Astrocyte of the cerebellum (primary cell): ENCODE data around the gene EDNRA.

Source experiments
- DNase-seq: peaks from one replicate; pipeline ENCODE4 v3.0.0-alpha.2; 2011; ENCODE audit warnings: low read depth
- H3K4me3 ChIP-seq: 2 replicates; pipeline ENCODE4 v1.5.1; 2011; ENCODE audit warnings: mild to moderate bottlenecking, low read depth, low read length, moderate library complexity
- CTCF ChIP-seq: IDR thresholded peaks from 2 replicates; pipeline ENCODE4 v1.5.1; 2012; ENCODE audit warnings: low read length, low read depth, moderate library complexity, mild to moderate bottlenecking; ENCODE audit errors: missing control alignments
- in situ Hi-C: cut with HindIII; loops from 2 replicates; pipeline ENCODE4 v1.10.0; 2017; ENCODE audit warnings: low sequenced_read_pairs

Gene EDNRA

DNA sequence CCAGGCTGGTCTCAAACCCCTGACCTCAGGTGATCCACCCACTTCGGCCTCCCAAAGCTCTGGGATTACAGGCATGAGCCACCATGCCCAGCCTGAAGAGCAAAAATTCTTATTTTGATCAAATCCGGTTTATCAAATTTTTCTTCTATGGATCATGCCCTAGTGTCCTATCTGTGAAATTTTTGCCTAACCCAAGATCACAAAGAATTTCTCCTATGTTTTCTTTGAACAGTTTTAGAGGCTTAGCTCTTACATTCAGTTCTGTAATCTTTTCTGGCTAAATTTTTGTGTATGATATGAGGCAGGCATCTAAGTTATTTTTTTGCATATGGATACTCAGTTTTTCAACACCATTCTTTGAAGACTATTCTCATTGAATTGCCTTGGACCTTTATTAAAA lies 27.4 kb downstream of the EDNRA start:
- no peak overlapping the region for H3K4me3 ChIP-seq
- no peak for DNase-seq
- in situ Hi-C loops = no loop called here
- no peak for TF ChIP-seq CTCF

DNA sequence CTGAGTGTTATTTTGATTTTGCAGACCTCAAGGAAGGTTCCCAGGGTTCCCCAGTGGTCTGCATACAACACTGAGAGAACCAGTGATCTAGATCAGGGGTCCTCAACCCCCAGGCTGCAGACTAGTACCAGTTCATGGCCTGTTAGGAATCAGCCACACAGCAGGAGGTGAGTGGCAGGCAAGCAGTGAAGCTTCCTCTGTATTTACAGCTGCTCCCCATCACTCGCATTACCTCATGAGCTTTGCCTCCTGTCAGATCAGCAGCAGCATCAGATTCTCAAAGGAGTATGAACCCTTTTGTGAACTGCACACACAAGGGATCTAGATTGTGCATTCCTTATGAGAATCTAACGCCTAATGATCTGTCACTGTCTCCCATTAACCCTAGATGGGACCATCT lies 28.5 kb downstream of the EDNRA start:
- DNase-seq = no peak
- TF ChIP-seq CTCF = no peak
- in situ Hi-C loops = no loop called here
- H3K4me3 ChIP-seq = no peak overlapping the region

DNA sequence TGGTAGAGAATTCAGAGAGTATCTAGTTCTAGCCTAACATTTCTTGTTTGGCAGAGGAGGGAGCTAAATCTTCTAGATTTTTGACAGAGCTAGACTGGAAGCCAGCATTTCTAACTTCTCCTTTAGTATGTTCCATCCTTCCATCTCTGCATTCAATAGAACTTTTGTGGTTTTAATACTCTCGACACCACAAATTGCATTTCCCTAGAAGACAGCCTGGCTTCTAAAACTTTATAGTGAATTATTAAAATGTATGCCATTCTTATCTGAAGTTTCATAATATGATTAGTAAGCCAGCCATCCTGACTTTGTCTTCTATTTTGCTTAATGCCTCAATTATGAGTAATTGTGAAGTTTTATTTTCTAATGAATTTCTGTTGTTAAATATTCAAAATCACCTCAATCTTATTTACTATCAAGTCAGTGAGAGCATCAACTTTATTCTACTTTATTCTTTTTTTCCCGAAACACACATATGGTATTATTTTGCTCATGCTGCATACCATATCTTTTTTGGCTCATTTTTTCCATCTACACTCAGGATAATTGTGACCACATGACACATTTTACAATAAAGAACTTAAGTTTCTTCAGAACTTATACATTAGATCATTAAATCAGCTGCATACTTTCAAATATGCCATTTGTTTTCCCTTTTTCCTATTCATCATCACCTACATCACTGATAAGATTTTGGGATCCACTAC lies 30.2 kb downstream of the EDNRA start:
- H3K4me3 ChIP-seq = no peak overlapping the region
- no peak for TF ChIP-seq CTCF
- in situ Hi-C loops = no loop called here
- no peak for DNase-seq

GRCh38 chr4:147513091-147513490 lies 32.2 kb downstream of the EDNRA start:
- H3K4me3 ChIP-seq = no peak overlapping the region
- in situ Hi-C loops = no loop called here
- no peak for TF ChIP-seq CTCF
- DNase-seq = no peak

GRCh38 chr4:147513952-147514351 lies 33.1 kb downstream of the EDNRA start:
- TF ChIP-seq CTCF = no peak
- in situ Hi-C loops = no loop called here
- no peak for DNase-seq
- no peak overlapping the region for H3K4me3 ChIP-seq

- H3K4me3 ChIP-seq = no peak overlapping the region
- DNase-seq = no peak
- TF ChIP-seq CTCF = no peak
- in situ Hi-C loops = loop anchor here (5.0 kb wide), 1 partner anchor 33 kb away; the partner anchor contains the start of gene EDNRA
Observed at GRCh38 chr4:147515220-147515936, 34.5 kb downstream of the EDNRA start.
